Stimulated activated naive B cell treated with anti-CD40 and anti-IgM and Interleukin-4, amounts not matched to agents 10 μg/mL and 1 μg/mL and 100 μg/mL, for 72 hours (primary cell): ENCODE measurements around the gene PSMC6.
A peak's percentile ranks its signal among the peaks of the same experiment; 100 is the strongest.

Experiments used
- ATAC-seq, 2 donors: fragments of 150-1000 bp; cut with Tn5 transposase; replicated peaks; 2 replicates each; pipeline ENCODE4 v1.10.0; 2021; ENCODE audit warnings: moderate library complexity in 1 of 2
- DNase-seq: peaks from one replicate; pipeline ENCODE4 v3.0.0; 2021
- H3K27ac Mint-ChIP-seq: one replicate; pipeline ENCODE4 v1.8.0; 2022; ENCODE audit warnings: mild to moderate bottlenecking, mixed read lengths
- H3K27me3 Mint-ChIP-seq, 2 donors: one replicate each; pipeline ENCODE4 v1.8.0; 2022; ENCODE audit warnings: mixed read lengths in 2 of 2
- H3K36me3 Mint-ChIP-seq, 2 donors: one replicate each; pipeline ENCODE4 v1.8.0; 2022; ENCODE audit warnings: mixed read lengths in 2 of 2, mild to moderate bottlenecking in 1 of 2
- H3K4me1 Mint-ChIP-seq, 2 donors: one replicate each; pipeline ENCODE4 v1.8.0; 2022; ENCODE audit warnings: mixed read lengths in 2 of 2, mild to moderate bottlenecking in 1 of 2
- H3K4me3 Mint-ChIP-seq, 2 donors: one replicate each; pipeline ENCODE4 v1.8.0; 2022; ENCODE audit warnings: mild to moderate bottlenecking in 2 of 2, mixed read lengths in 2 of 2, moderate library complexity in 1 of 2
- H3K9me3 Mint-ChIP-seq, 2 donors: one replicate each; pipeline ENCODE4 v1.8.0; 2022; ENCODE audit warnings: mixed read lengths in 2 of 2, mild to moderate bottlenecking in 1 of 2

Gene PSMC6

GRCh38 chr14:52706724-52707706 is at the start of gene PSMC6:
TSS of gene PSMC6 (plus strand) at chr14:52707200. CDS start at chr14:52707220, 20 bp downstream.
- H3K9me3 Mint-ChIP-seq: peaks cover 0 to 2% of the 10 kb centered on the region in 2 donors
- peak; percentile 97 to 99 for ATAC-seq
- peak within 1 kb of the TSS; percentile 94 to 99 for H3K4me3 Mint-ChIP-seq
- peak within 1 kb of the TSS; percentile 99 for H3K27ac Mint-ChIP-seq
- peaks cover 11 to 17% of the 10 kb centered on the region in 2 donors for H3K36me3 Mint-ChIP-seq
- peaks cover 14 to 20% of the 10 kb centered on the region in 2 donors for H3K4me1 Mint-ChIP-seq
- peak; percentile 82 for DNase-seq
- no peaks in the 10 kb centered on the region for H3K27me3 Mint-ChIP-seq

DNA sequence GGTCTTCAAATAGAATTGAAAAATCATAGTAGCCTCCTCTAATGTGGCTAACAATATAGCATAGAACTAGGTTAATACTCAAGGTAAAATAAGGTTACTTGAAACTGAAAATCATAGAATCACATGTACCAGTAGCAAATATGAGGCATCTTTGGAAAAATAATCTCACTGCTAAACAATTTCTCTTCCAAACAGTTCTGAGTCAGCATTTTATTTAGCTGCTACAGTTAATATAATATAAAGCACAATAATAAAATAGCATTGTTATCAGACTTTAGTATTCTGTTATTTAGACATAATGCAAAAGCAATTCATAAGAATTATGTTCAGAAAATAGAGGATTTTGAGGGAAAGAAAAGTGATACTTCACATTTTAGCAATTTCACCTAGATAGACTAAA is 46.7 kb upstream of the PSMC6 start:
- H3K4me1 Mint-ChIP-seq: no peaks in the 10 kb centered on the region
- H3K4me3 Mint-ChIP-seq: no peak overlapping the region
- no peak for ATAC-seq
- H3K9me3 Mint-ChIP-seq: no peaks in the 10 kb centered on the region
- H3K27me3 Mint-ChIP-seq: no peaks in the 10 kb centered on the region
- no peak overlapping the region for H3K27ac Mint-ChIP-seq
- DNase-seq: no peak
- H3K36me3 Mint-ChIP-seq: peaks cover 15 to 16% of the 10 kb centered on the region in 2 donors

- DNase-seq: no peak
- Mint-ChIP-seq H3K9me3 (no peaks in the 10 kb centered on the region), H3K4me3 (no peak overlapping the region), H3K36me3 (peaks cover 18 to 19% of the 10 kb centered on the region in 2 donors), H3K27me3 (no peaks in the 10 kb centered on the region), H3K4me1 (no peaks in the 10 kb centered on the region), H3K27ac (no peak overlapping the region)
- ATAC-seq: no peak
Measured at GRCh38 chr14:52660832-52661231, 46.2 kb upstream of the PSMC6 start.

DNA sequence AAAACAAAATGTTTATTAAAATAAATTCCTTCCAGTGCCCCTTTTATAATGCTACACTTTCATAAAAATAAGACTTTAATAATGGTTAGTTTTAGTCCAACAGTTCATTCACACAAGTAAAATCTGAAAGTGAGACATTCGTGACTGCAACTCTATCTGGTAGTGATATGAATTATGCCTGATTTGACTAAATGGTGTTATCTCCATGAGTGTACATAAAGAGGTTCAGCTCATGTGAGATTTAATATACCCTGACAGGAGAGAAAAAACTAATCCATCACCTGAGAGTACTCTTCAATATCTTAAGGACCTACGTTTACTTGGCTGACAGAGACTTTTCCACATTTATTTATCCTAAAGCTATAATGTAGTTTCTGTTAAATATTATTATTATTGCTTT is 45.7 kb upstream of the PSMC6 start:
- H3K9me3 Mint-ChIP-seq: no peaks in the 10 kb centered on the region
- H3K27me3 Mint-ChIP-seq: no peaks in the 10 kb centered on the region
- DNase-seq (no peak), ATAC-seq (no peak)
- no peak overlapping the region for H3K27ac Mint-ChIP-seq
- no peaks in the 10 kb centered on the region for H3K4me1 Mint-ChIP-seq
- no peak overlapping the region for H3K4me3 Mint-ChIP-seq
- H3K36me3 Mint-ChIP-seq: peaks cover 18 to 20% of the 10 kb centered on the region in 2 donors

DNA sequence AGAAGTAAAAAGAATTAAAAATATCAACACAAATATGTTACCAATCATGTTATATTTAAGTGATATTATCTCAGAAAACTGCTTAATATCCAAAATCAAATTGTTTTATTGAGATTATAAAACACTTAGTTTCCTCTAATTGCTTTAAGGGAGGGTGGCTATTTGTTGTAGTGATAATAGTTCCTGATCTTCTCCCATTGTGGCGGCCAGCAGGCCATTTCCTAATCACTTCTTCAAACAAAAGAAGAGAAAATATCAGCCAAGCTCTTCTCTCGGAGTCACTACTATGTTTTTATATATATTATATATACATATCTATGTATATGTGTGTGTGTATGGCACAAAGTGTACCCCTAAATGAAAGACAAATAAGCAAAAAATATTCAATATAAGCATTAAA is 43.1 kb upstream of the PSMC6 start:
- H3K36me3 Mint-ChIP-seq: peaks cover 18 to 20% of the 10 kb centered on the region in 2 donors

GRCh38 chr14:52678591-52678990 is 28.4 kb upstream of the PSMC6 start:
- peaks cover 0 to 4% of the 10 kb centered on the region in 2 donors for H3K4me1 Mint-ChIP-seq
- no peak overlapping the region for H3K4me3 Mint-ChIP-seq
- DNase-seq (no peak), ATAC-seq (no peak)
- H3K27me3 Mint-ChIP-seq: no peaks in the 10 kb centered on the region
- H3K36me3 Mint-ChIP-seq: peaks cover 18 to 20% of the 10 kb centered on the region in 2 donors
- H3K27ac Mint-ChIP-seq: no peak overlapping the region
- no peaks in the 10 kb centered on the region for H3K9me3 Mint-ChIP-seq

More for the DNA sequence above, 43.1 kb upstream of the PSMC6 start:
- DNase-seq: no peak
- H3K27ac Mint-ChIP-seq: no peak overlapping the region
- H3K27me3 Mint-ChIP-seq: no peaks in the 10 kb centered on the region
- no peak for ATAC-seq
- H3K9me3 Mint-ChIP-seq: no peaks in the 10 kb centered on the region
- H3K4me3 Mint-ChIP-seq: no peak overlapping the region
- no peaks in the 10 kb centered on the region for H3K4me1 Mint-ChIP-seq

GRCh38 chr14:52683985-52684520 is 22.9 kb upstream of the PSMC6 start:
- no peak for ATAC-seq
- Mint-ChIP-seq H3K4me1 (peaks cover 17 to 42% of the 10 kb centered on the region in 2 donors), H3K27me3 (no peaks in the 10 kb centered on the region), H3K9me3 (no peaks in the 10 kb centered on the region), H3K27ac (peak overlapping the region; percentile 9), H3K36me3 (peaks cover 5 to 11% of the 10 kb centered on the region in 2 donors), H3K4me3 (no peak overlapping the region)
- no peak for DNase-seq

DNA sequence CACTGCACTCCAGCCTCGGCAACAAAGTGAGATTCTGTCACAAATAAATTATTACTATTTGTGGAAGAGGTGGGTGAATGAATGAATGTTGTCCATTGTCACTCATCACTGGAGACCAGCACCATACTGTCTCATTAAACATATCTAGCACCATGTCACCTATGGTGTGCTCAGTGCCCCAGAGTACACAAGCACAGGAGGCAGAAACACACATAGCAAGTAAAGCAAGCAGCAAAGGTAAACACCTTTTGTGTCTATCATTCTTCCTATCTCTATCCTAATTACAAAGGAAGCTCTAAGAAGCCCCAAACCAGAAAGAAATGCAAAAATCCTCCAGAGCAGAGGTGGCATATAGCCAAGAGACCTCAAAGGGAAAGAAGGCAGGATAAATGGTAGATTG is 20.8 kb upstream of the PSMC6 start:
- Mint-ChIP-seq H3K27me3 (no peaks in the 10 kb centered on the region), H3K4me3 (no peak overlapping the region), H3K9me3 (no peaks in the 10 kb centered on the region), H3K36me3 (peaks cover 0 to 12% of the 10 kb centered on the region in 2 donors), H3K4me1 (peaks cover 17 to 52% of the 10 kb centered on the region in 2 donors), H3K27ac (peak overlapping the region; percentile 27)
- DNase-seq (no peak), ATAC-seq (no peak)

DNA sequence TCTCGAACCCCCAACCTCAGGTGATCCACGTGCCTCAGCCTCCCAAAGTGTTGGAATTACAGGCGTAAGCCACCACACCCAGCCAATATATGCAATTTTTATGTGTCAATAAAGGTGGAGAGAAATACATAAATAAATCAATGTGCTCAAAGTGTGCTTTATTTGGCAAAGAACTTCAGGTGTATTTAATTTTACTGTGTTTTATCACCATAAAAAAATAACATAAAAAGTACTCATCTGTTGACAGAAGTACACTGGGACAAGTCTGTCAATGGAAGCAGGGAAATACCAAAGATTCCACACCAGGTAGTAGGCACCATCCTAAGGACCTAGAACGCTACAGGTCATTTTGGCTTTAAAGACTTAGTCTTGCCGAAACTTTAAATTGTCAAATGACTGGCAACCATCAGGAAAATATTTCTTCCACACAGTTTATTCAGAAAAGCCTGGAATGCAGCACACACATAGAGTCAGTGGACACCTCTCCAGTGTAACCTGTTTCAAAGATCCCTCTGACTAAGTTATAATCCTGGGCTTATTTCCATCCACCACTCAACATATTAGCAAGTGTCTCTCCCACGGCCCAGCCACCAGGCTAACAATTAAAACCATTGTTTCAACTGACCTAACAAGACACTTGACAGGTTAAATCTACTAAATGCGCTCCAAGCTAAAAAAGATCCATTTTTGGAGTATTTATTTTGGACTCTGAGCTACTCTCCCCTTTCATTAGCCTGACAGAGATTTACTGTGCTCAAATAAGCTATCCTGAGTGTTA is 15.8 kb upstream of the PSMC6 start:
- no peaks in the 10 kb centered on the region for H3K27me3 Mint-ChIP-seq
- H3K4me1 Mint-ChIP-seq: peaks cover 23 to 65% of the 10 kb centered on the region in 2 donors
- H3K36me3 Mint-ChIP-seq: peaks cover 8 to 18% of the 10 kb centered on the region in 2 donors
- no peak overlapping the region for H3K4me3 Mint-ChIP-seq
- DNase-seq: no peak
- no peak for ATAC-seq
- H3K27ac Mint-ChIP-seq: no peak overlapping the region
- no peaks in the 10 kb centered on the region for H3K9me3 Mint-ChIP-seq

DNA sequence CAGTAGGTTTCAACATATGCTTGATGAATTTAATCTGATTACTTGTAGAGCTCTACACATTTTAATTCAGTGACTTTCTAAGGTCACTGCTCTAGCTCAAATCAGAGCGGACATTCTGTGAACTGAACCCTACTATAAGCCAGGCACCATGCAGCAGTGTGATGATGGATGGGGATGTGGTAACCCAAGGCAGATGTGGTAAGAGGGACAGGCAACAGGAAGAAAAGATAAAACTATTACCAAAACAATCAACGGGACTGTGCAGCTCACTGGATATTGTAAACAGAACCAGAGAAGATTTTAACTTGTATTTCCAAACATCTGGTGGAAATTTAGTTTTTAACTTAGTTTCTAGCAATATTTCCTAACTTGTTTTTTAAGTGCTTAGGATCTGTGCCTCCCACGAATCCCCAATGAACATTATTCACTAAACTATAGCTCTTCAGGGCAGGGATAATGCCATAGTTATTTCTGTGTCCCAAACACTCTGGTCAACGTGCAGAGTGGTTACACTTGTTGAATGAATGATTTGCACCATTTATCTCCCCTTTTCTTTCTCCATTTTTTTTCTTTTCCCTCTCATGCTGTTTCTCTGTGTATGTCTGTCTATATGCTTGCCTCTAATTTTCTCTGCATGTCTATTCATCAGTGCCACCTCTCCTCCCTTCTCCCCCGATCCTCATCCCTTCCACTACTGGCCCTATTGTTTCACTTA is 14.6 kb upstream of the PSMC6 start:
- Mint-ChIP-seq H3K36me3 (peaks cover 8 to 14% of the 10 kb centered on the region in 2 donors), H3K9me3 (no peaks in the 10 kb centered on the region), H3K27me3 (no peaks in the 10 kb centered on the region), H3K4me1 (peaks cover 15 to 56% of the 10 kb centered on the region in 2 donors), H3K27ac (no peak overlapping the region), H3K4me3 (peak overlapping the region in 1 of 2 donors; percentile 3)
- ATAC-seq (no peak), DNase-seq (no peak)

GRCh38 chr14:52693036-52693435 is 14.0 kb upstream of the PSMC6 start:
- Mint-ChIP-seq H3K9me3 (no peaks in the 10 kb centered on the region), H3K27me3 (no peaks in the 10 kb centered on the region), H3K4me1 (peaks cover 15 to 50% of the 10 kb centered on the region in 2 donors), H3K36me3 (peaks cover 8 to 14% of the 10 kb centered on the region in 2 donors), H3K4me3 (no peak overlapping the region), H3K27ac (no peak overlapping the region)
- ATAC-seq (no peak), DNase-seq (no peak)

DNA sequence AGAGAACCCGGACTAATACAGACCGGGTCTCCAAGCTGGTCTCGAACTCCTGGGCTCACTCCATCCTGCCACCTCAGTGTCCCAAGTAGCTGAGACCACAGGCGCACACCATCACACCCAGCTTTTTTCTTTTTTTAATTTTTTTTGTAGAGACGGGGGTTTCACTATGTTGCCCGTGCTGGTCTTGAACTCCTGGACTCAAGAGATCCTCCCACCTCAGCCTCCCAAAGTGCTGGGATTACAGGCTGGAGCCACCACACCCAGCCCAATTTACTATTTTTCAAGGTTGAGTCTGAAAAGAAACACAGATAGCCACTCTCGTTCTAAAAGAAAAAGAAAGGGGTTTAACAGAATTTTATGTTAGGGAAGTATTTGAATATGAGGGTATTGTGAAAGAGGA is 13.5 kb upstream of the PSMC6 start:
- Mint-ChIP-seq H3K27me3 (no peaks in the 10 kb centered on the region), H3K4me1 (peaks cover 15 to 45% of the 10 kb centered on the region in 2 donors), H3K36me3 (peaks cover 8 to 14% of the 10 kb centered on the region in 2 donors), H3K27ac (peak overlapping the region; percentile 75), H3K9me3 (no peaks in the 10 kb centered on the region), H3K4me3 (peak overlapping the region; percentile 48 to 57)
- ATAC-seq (no peak), DNase-seq (no peak)

GRCh38 chr14:52694761-52695480 is 12.1 kb upstream of the PSMC6 start:
- Mint-ChIP-seq H3K27me3 (no peaks in the 10 kb centered on the region), H3K4me1 (peaks cover 15 to 57% of the 10 kb centered on the region in 2 donors), H3K9me3 (no peaks in the 10 kb centered on the region), H3K27ac (peak overlapping the region; percentile 96), H3K36me3 (peaks cover 8 to 13% of the 10 kb centered on the region in 2 donors), H3K4me3 (peak overlapping the region; percentile 85 to 95)
- ATAC-seq: peak; percentile 69 to 76
- DNase-seq: peak; percentile 43
